PC-9 (cell line): ENCODE measurements around the gene RASGEF1C.

Experiments
- CTCF ChIP-seq: fragments of 200-600 bp; sonication (generic); conservative IDR thresholded peaks from 2 replicates; pipeline ENCODE4 v1.6.1; 2017; ENCODE audit warnings: mixed run types, antibody characterized with exemption, mild to moderate bottlenecking, moderate library complexity
- EZH2 ChIP-seq: fragments of 200-600 bp; sonication (generic); IDR thresholded peaks from 2 replicates; pipeline ENCODE4 v1.8.0; 2017; ENCODE audit warnings: antibody characterized with exemption, low read depth

DNA sequence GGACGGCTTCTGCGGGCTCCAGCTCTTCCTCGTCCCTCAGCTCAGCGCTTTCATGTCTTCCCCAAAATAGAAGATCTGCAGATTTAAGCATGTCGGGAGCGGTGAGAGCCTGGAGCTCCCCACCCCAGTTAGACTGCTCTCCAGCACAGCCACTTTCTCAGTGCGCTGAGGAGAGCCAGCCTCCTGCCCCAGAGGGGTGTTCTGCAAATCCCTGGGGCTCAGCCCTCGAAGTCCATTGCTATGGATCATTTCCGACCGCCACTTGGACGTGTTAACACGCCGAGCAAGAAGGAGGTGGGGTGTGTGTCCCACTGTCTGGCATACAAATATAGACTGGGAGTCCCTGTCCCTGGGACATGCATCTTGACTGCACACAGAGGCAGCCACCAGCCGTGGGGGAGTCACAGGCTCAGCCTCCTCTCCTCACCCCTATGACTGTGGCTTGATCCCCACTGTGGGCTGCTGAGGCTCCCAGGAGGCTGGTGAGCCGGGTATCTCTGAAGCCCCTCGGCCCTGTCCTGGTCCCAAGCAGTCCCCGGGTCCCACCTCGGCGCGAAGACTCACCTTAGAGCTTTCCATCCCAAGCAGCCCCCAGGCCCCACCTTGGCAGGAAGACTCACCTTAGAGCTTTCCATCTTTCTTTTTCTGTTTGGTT lies 107.4 kb downstream of the RASGEF1C start:
- no peak for TF ChIP-seq CTCF
- no peak for TF ChIP-seq EZH2
